PFSK-1 (cell line): ENCODE results near the gene ANXA6.

ENCODE experiments used
- FOXP2 ChIP-seq: optimal IDR thresholded peaks from 2 replicates; pipeline ENCODE3; 2011; ENCODE audit warnings: borderline replicate concordance, control low read depth, inconsistent platforms; ENCODE audit not compliant: insufficient read depth; ENCODE audit errors: extremely low read length, extremely low read depth
- POLR2AphosphoS5 ChIP-seq: IDR thresholded peaks from 2 replicates; pipeline ENCODE4 v1.6.1; 2012; ENCODE audit warnings: low read depth, mild to moderate bottlenecking, control low read depth, low read length, moderate library complexity
- SIN3A ChIP-seq: IDR thresholded peaks from 2 replicates; pipeline ENCODE4 v1.6.1; 2012; ENCODE audit warnings: mild to moderate bottlenecking, low read length, moderate library complexity, borderline replicate concordance; ENCODE audit not compliant: insufficient read depth
- TAF1 ChIP-seq: IDR thresholded peaks from 2 replicates; pipeline ENCODE4 v1.6.1; 2012; ENCODE audit warnings: low read length, control low read depth, borderline replicate concordance; ENCODE audit not compliant: insufficient read depth
- TF ChIP-seq, protein P1 (sequence below), 2 experiments: IDR thresholded peaks; 2 replicates each; pipeline versions ENCODE4 v1.6.1 to v1.8.0; 2011 to 2012; ENCODE audit warnings: low read depth in 2 of 2, low read length in 2 of 2, control low read depth in 1 of 2, inconsistent platforms in 1 of 2, mild to moderate bottlenecking in 1 of 2, moderate library complexity in 1 of 2; ENCODE audit not compliant: insufficient read depth in 1 of 2

The ANXA6 gene

DNA sequence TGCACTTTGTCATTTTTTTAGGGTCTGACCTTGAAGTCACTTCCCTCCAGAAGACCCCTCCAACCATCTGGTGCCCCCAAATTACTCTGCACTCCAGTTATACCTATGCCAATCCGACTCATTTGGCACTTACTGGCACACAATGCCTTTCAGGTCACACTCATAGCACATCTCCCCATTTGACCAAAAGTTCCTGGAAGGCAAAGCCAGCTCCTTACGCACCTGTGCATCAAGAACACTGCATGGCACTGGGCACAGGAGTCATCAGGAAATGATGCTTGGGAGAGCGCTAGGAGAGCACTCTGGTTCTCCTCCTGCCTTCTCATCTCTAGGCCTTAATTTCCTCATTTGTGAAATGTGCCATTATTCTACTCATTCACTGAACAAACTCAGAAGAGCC, 79.6 kb downstream of the ANXA6 start:
- TF ChIP-seq SIN3A, result no peak

GRCh38 chr5:151077419-151077818, 80.2 kb downstream of the ANXA6 start:
- no peak for TF ChIP-seq FOXP2
- TF ChIP-seq POLR2AphosphoS5, result no peak
- TF ChIP-seq, protein P1, sequence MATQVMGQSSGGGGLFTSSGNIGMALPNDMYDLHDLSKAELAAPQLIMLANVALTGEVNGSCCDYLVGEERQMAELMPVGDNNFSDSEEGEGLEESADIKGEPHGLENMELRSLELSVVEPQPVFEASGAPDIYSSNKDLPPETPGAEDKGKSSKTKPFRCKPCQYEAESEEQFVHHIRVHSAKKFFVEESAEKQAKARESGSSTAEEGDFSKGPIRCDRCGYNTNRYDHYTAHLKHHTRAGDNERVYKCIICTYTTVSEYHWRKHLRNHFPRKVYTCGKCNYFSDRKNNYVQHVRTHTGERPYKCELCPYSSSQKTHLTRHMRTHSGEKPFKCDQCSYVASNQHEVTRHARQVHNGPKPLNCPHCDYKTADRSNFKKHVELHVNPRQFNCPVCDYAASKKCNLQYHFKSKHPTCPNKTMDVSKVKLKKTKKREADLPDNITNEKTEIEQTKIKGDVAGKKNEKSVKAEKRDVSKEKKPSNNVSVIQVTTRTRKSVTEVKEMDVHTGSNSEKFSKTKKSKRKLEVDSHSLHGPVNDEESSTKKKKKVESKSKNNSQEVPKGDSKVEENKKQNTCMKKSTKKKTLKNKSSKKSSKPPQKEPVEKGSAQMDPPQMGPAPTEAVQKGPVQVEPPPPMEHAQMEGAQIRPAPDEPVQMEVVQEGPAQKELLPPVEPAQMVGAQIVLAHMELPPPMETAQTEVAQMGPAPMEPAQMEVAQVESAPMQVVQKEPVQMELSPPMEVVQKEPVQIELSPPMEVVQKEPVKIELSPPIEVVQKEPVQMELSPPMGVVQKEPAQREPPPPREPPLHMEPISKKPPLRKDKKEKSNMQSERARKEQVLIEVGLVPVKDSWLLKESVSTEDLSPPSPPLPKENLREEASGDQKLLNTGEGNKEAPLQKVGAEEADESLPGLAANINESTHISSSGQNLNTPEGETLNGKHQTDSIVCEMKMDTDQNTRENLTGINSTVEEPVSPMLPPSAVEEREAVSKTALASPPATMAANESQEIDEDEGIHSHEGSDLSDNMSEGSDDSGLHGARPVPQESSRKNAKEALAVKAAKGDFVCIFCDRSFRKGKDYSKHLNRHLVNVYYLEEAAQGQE (IDR thresholded peaks at IDR 0.05; ENCODE audit: insufficient read depth in 1 of 2, low read depth in 2 of 2, low read length in 2 of 2), result no peak
- no peak for TF ChIP-seq SIN3A
- TF ChIP-seq TAF1, result no peak

DNA sequence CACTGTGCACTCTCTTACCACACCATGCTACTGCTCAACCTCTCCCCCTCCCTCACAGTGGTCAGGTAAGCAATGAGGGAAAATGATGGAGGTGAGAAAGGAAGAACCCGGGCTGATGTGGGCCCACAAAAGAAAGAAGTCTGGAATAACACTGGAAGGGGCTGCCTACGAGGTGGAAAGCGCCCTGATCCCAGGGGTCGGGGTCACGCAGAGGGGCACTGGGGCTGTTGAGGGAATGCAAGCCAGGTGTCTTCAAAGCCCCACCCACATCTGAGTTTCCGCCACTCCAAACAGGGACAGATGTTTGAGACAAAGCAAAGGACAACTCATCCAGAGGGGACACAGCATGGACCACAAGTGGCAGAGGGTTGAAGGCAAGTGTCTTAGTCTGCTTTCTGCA, 81.0 kb downstream of the ANXA6 start:
- no peak for TF ChIP-seq POLR2AphosphoS5
- TF ChIP-seq FOXP2, result no peak
- no peak for TF ChIP-seq SIN3A
- TF ChIP-seq, protein P1 (IDR thresholded peaks at IDR 0.05; ENCODE audit: insufficient read depth in 1 of 2, low read depth in 2 of 2, low read length in 2 of 2), result no peak
- no peak for TF ChIP-seq TAF1

- TF ChIP-seq POLR2AphosphoS5 (no peak), SIN3A (no peak), FOXP2 (no peak), TAF1 (no peak)
- TF ChIP-seq, protein P1 (IDR thresholded peaks at IDR 0.05; ENCODE audit: insufficient read depth in 1 of 2, low read depth in 2 of 2, low read length in 2 of 2), result no peak
Observed at GRCh38 chr5:151075698-151076331, 81.8 kb downstream of the ANXA6 start.

GRCh38 chr5:151074557-151074956, 83.0 kb downstream of the ANXA6 start:
- TF ChIP-seq, protein P1 (IDR thresholded peaks at IDR 0.05; ENCODE audit: insufficient read depth in 1 of 2, low read depth in 2 of 2, low read length in 2 of 2), result no peak
- TF ChIP-seq TAF1 (no peak), FOXP2 (no peak), SIN3A (no peak), POLR2AphosphoS5 (no peak)
